Head of caudate nucleus (tissue), 42 donors: Measurements from ENCODE around the gene CXCL17.
A peak's percentile ranks its signal among the peaks of the same experiment; 100 is the strongest.

Experiments used
- DNase-seq, 42 donors: peaks; one replicate each; pipeline versions ENCODE4 v3.0.0 to v3.0.0-alpha.2; 2020 to 2021; ENCODE audit warnings: mixed read lengths in 7 of 42
- intact Hi-C: fragments of 100-400 bp; cut with DNase I; formaldehyde crosslinking; loops from one replicate; pipeline ENCODE4 v1.15.0; 2022

The CXCL17 gene

DNA sequence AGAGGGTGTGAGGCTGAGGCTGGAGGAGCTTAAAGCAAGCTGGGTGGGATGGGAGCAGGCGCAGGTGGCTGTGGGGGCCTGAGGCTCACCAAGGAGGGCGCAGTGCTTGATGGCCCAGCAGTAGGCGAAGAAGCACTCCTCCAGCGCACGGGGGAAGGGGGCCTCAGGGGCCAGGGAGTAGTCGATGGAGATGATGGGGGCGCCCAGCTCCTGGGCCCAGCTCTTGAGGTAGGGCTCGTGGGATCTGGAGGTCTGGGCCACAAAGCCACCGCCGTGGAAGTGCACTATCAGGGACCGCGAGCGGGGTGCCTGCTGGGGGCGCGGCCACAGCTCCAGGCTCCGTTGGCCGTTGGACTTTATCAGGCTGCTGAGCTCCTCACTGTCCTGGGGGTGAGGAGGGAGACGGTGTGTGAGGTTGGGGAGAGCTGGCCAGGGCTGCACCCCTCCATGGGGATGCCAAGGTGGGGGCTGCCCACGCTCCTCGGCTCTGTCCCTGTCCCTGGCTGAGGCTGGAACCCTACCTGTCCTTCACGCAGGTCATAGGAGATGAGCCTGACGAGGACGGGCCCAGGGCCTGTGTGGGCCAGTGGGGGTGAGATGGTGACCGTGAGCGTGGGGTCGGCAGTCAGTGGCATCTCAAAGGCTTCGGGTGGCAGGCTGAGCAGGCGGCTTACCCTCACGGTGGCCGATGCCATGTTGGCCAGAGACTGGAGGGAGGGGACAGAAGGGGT lies 35.5 kb downstream of the CXCL17 start:
- DNase-seq, result no peak
- intact Hi-C loops, result no loop called here

DNA sequence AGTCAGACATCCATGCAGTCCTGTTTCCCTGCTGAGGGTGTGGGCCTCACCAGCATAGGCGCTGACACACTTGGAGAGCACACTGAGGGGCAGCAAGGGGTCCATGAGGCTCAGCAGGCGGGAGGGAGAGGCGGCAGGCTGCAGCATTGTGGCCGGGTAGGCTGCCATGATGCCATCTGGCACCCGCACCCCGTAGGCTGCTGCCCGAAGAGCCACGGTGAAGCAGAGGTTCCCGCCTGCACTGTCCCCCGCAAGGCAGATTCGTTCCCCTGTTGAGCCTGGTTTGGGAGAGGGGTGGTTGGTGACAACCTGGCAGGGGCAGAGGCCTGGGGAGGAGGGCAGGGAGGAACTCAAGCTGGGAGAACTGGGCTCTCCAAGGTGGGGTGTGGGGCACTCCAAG lies 36.6 kb downstream of the CXCL17 start:
- intact Hi-C loops, result no loop called here
- no peak for DNase-seq

DNA sequence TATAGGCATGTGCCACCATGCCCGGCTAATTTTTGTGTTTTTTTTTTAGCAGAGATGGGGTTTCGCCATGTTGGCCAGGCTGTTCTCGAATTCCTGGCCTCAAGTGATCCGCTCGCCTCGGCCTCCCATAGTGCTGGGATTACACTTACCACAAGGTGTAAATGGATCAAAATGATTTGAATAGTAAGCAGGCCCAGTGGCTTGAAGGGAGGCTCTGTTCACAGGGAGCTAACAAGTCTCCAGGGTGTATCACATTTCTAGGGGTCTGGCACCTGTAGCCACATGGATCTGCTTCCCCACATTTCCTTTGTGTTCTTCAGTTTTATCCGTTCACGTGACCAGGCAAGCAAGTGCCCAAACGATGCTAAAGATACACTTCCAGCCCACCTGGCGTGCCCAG lies 39.2 kb downstream of the CXCL17 start:
- DNase-seq, result no peak
- intact Hi-C loops, result no loop called here

DNA sequence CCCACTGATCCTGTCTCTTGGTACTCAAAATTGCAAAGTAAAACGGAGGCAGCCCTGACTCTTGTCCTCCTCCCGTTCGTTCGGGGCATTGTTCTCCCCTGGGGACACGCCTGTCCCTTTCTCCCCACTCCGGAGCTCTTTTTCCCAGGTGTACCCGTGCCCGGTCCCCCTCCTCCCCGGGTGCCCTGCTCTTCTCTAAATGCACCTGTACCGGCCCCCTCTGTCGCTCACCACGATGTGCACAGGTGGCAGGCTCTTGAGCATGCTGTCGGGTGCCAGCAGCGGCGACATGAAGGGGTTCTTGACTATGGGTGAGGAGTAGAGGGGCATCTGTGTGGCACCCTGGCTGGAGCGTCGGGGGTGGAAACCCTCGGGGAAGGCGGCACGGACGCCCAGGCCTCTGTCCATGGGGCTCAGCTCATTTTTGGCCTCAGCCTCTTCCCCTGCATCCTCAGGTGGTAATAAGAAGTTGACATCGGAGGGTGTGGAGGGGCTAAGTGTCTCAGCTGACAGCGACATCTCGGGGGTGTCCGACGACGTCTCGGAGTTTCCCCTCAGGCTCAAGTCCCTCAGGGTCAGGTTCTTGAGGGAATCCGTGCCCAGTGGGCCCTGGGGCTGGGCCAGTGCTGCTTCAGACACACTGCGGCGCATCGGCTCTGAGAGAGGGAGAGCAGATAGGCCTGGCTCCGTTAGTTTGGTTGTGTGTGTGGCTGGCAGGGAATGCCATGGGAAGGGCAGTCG lies 40.2 kb downstream of the CXCL17 start:
- DNase-seq, result peak in 3 of 42 donors; percentile 32 to 37 (median 32)
- intact Hi-C loops, result no loop called here

DNA sequence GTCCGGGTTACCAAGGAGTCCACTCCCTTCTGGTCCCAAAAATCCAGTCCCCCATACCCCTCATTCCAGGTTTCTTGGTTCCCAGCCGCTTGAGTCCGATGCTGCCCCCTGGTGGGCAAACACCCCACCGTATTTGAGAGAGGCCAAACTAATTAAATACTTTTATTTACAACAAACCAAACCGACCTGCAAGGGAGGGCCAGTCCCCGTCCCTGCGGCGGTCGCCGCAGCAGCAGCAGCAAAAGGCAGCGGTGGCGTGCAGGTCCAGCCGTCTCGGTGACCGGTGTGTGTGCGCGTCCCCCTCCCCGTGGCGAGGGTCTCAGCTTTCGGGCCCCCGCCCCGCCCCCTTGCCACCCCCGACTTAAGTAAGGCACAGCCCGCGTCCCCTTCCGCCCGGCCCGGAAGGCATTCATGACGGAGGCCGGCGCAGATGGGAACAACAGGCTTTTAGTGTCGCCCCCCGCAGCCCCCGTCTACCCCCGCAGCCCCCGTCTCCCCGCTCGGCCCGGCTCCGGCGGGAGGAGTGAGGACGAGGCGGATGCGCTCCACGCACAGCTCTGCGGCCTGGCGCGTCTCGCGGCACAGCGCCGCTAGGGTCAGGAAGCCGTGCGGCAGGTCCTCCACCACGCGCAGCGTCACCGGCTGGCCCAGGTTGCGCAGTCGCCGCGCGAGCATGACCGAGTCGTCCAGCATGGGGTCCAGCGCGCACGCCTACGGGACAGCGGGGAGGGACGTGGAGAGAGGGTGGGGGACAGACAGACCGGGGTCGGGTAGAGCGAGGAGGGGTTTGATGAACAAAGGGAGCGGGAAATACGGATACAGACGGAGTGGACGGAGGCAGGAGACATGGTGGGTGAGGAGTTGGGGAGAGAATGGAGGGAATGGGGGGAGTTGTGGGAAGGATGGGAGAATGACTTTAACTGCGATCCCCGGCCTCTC lies 41.1 kb downstream of the CXCL17 start:
- intact Hi-C loops, result no loop called here
- peak; percentile 64 to 93 (median 84) for DNase-seq

DNA sequence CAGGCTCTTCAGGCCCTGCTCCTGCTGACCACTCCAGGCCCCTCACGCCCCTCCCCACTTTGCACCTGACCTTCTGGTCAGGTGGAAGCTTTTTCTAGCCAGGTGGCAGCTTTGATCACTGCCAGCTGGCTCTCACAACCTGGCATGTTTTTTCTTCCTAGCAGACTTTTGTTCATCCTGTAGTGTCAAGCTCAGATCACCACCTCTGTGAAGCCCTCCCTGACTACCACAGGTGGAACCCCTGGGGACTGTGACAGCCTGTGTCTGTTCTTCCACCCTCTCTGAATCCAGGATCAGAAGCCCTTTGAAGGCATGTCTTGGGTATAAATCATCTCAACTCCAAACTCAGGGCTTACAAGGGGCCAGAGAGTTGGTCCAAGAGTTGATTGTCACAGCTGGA lies 42.3 kb downstream of the CXCL17 start:
- intact Hi-C loops, result no loop called here
- no peak for DNase-seq

DNA sequence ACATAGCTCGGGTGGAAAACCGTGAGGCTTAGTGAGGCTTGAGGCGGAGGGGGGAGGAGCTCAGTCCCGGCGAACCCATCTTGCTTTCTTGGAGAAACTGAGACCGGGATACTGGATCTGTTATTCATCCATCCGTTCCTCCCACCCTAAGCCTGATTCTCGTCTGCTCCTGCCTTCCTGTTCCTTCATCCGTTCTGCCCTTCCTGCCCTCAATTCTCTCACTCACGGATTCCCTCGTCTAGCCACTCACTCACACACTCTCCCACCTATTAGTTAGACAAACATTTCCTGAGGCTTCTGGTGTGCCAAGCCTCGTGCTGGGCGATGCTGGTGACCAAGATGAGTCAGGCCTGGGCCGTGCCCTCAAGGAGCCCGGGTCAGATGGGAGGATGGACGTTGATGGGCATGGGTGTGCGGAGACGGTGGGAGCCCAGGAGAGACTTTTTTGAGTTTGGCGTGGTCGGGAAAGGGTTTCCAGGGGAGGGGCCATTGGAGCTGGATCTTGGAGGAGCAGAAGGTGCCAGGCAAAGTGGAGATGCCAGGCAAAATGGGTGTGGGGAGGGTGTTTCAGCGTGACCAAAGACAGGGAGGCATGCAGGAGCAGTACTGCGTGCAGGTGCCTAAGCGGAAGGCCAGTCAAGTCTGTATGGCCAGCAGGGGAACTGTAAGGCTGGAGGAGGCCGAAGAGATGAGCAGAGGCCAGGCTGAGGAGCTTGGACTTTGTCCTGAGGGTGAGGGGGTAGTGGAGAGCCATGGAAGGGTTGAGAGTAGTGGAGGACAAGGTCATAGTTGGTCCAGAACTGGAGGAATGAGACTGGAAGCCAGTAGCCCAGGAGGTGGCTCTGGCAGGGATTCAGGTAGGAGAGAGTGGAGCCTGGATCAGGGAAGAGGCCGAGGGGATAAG lies 45.2 kb downstream of the CXCL17 start:
- peak in 3 of 42 donors; percentile 15 to 50 (median 40) for DNase-seq
- intact Hi-C loops, result no loop called here

DNA sequence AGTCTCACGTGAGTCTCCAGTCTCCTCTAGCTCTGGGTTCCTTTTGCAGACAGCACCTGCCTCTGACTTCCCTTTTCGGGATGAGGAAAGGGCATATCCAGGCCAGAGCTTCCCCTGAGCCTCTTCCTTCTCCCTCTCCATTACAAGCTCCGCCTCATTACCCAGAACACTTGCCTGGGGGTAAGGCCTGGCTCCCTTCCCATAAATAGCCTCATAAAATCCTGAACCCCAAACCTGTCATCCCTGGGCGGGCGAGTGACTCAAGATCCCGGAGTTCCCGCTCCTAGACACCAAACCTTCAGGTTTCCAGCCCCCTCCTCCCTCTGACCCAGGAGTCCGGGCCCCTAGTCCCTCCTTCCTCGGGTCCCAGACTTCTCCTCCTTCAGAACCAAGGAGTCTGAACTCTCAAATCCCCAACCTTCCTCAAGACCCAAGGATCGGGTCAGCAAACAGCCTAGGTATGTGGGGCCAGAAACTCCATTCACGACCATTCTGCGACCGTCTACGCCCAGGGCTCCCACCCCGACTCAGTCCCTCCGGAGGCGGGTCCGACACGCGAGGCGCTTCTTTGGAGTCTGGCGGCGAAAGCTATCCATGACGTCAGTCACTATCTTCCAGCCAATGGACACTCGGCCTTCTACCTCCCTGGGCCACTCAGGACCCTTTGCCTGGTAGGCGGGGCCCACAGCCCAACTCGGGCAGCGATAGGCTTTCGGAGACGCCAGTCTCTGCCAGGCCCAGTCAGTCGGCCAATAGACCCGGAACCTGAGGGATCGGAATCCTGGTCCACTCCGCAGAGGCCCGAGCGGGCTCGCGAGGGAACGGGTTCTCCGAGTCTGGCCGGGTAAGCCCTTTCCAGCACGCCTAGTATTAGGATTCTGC lies 46.1 kb downstream of the CXCL17 start:
- intact Hi-C loops, result no loop called here

DNA sequence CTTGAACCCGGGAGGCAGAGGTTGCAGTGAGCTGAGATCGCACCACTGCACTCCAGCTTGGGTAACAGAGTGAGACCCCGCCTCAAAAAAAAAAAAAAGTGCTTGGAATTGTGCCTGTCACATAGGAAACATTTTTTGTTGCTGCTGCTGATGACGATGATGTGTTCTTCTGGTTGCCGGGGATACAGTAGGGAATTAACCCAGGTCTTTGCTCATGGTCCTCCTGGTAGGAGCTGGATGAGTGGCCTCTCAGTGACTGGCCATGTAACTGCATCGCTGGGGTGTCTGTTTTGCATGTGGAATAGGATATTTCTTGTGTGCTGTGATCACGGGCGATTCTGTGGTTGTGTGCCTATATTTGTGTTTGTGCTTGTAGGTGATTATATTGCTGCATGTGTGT lies 48.0 kb downstream of the CXCL17 start:
- intact Hi-C loops, result no loop called here
- DNase-seq, result no peak

More for the DNA sequence above, 46.1 kb downstream of the CXCL17 start:
- DNase-seq, result peak; percentile 96 to 99 (median 98)

DNA sequence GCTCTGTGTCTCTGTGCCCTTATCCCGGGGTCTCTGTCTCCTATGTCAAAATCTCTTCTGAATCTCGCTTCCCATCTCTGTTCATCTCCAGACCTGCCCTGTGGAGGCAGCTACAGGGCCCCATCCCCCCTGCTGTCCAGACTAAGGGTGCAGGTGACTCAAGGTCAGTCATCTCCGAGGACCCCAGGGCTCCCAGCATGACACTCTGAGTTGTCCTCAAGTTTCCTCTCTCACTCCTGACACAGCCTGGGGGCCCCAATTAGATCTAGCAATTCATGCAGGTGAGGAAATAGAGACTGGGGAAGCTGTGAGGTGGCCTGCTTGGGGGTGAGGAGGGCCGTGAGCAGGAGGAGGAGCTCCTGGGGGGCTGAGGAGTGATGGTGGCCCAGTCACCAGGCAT lies 50.6 kb downstream of the CXCL17 start:
- DNase-seq, result no peak
- intact Hi-C loops, result no loop called here

DNA sequence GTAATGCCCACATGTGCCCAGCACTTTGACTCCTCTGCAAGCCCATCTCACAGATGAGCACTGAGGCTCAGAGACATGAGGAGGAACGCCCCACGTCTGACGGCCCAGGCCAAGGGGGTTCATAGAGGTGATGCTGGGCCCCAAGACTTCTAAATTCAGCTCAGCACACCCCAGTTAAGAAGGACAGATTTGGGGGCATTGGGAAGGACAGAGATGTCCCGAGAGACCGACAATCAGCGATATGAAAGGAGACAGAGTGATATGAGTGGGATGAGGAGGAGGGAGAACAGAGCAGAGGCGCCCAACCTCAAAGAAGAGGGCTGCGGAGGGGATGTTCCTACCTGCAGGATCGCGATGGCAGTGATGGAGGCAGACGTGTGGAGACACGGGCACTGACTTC lies 52.8 kb downstream of the CXCL17 start, which contains the start of gene CNFN:
TSS of gene CNFN (minus strand) at position 399 of the 400 bp plus-strand sequence. CDS start 1,260 bp downstream, outside the sequence.
- intact Hi-C loops, result no loop called here
- DNase-seq, result peak in 2 of 42 donors; percentile 33 to 49

DNA sequence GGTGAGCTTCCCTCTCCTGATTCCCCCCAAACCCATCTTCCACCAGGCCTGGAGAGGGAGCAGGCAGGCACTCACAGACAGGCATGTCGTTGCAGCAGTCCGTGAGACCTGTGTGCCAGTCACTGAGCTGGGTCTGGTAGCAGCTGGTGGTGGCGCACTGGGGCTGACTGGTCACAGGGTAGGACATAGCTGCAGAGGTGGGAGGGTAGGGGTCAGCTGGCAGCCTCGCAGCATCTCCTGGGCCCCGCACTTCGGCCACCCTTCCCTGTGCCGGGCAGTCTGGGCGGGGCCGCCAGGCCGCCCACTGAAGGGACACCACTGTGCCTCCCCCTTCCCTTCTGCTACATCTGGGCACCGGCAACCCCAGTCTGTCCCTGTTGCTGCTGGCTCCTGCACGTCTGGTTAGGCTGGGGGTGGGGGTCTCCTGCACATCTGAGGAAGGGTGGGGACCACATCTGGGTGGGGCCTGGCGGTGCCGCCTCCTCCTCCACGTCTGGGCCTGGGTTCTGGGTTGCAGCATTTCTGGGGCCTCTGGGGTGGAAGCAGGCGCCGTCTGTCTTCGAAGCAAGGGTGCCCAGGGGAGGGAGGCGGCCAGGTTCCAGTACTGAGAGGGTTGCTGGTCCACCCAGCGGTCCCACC lies 53.8 kb downstream of the CXCL17 start:
- no peak for DNase-seq
- intact Hi-C loops, result no loop called here

DNA sequence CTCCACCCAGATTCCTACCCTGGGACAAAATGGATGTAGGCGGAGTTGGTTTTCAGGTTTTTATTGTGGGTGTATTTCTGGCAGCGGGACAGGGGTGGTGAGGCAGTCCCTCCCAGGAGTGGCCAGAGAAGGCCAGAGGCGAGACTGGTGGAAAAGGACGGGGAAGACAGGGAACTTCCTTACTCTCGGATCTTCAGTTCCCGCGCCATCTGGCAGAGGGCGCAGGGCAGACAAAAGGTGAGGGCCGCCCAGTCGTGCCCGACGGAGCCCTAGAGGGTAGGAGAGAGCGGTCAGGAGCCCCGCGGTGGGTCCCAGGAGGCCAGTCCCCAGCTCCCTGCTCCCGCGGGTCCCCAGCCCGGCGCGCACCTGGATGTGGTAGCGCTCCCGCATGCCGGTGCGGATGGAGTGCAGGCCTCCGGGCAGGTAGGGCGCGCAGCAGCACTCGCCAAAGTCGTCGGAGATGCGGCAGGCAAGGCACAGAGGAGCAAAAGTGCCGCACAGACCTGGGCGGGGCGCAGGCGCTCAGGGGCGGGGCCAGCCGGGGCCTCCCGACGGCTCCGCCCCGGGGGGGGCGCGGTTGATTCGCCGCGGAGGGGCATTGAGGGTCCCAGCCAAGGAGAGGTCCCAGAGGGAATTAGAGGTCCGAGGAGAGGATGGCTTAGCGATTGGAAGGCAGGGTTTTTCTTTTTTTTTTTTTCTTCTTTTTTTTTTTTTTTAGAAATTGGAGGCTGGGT lies 55.6 kb downstream of the CXCL17 start:
- intact Hi-C loops, result no loop called here
- peak in 41 of 42 donors; percentile 34 to 83 (median 65) for DNase-seq

DNA sequence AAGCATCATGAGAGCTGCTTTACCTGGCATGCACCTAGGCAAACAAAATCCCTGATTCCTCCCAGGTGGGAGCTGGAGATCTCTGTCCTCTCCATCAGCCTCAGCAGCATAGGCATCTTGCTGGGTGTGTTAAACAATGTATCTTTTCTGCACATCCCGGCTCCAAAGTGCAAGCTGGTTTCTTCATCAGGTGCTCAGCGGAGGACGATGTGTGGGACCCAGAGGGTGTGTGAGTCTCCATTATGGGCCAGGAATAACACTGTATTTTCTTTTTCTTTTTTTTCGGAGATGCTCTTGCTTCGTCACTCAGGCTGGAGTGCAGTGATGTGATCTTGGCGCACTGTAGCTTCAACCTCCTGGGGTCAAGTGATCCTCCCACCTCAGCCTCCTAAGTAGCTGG lies 62.6 kb downstream of the CXCL17 start:
- intact Hi-C loops, result no loop called here
- peak in 30 of 42 donors; percentile 16 to 83 (median 43) for DNase-seq
